GM19397 (cell line): ENCODE measurements around the gene TMEM141.
"Not testable (repeated sequence)": the region's sequence is repeated elsewhere in the genome, so short reads cannot be mapped to it uniquely, and the experiment has no call there.

Experiments
- ATAC-seq: cut with Tn5 transposase; IDR thresholded peaks from one replicate; pipeline ENCODE4 v1.9.1; 2021; ENCODE audit warnings: mild to moderate bottlenecking, moderate library complexity; ENCODE audit not compliant: unreplicated experiment

Gene TMEM141

GRCh38 chr9:136769710-136770191 lies 21.4 kb upstream of the TMEM141 start:
- no peak for ATAC-seq

GRCh38 chr9:136771907-136772415 lies 19.2 kb upstream of the TMEM141 start:
- ATAC-seq: no peak

GRCh38 chr9:136773386-136774044 lies 17.6 kb upstream of the TMEM141 start:
- no peak for ATAC-seq

GRCh38 chr9:136774416-136775045 lies 16.6 kb upstream of the TMEM141 start:
- ATAC-seq: no peak

- no peak for ATAC-seq
Observed at GRCh38 chr9:136775191-136775590, 16.0 kb upstream of the TMEM141 start.

- no peak for ATAC-seq
Observed at GRCh38 chr9:136776947-136777346, 14.2 kb upstream of the TMEM141 start.

GRCh38 chr9:136777359-136777758 lies 13.8 kb upstream of the TMEM141 start:
- no peak for ATAC-seq

GRCh38 chr9:136779808-136780207 lies 11.3 kb upstream of the TMEM141 start:
- ATAC-seq: no peak

- ATAC-seq: no peak
Observed at GRCh38 chr9:136782452-136782851, 8.7 kb upstream of the TMEM141 start.

GRCh38 chr9:136784249-136784996 lies 6.7 kb upstream of the TMEM141 start:
- ATAC-seq: no peak

- no peak for ATAC-seq
Observed at GRCh38 chr9:136784997-136785361, 6.2 kb upstream of the TMEM141 start.

GRCh38 chr9:136785565-136786355 lies 5.4 kb upstream of the TMEM141 start:
- ATAC-seq: not testable (repeated sequence)

GRCh38 chr9:136786451-136786850 lies 4.7 kb upstream of the TMEM141 start:
- no peak for ATAC-seq

GRCh38 chr9:136786983-136787382 lies 4.2 kb upstream of the TMEM141 start:
- not testable (repeated sequence) for ATAC-seq

- ATAC-seq: no peak
Observed at GRCh38 chr9:136787690-136788400, 3.3 kb upstream of the TMEM141 start.

- ATAC-seq: not testable (repeated sequence)
Observed at GRCh38 chr9:136788644-136789522, 2.3 kb upstream of the TMEM141 start.

- ATAC-seq: no peak
Observed at GRCh38 chr9:136789523-136789937, 1.6 kb upstream of the TMEM141 start.

GRCh38 chr9:136791516-136792276 lies 552 bp downstream of the TMEM141 start:
- ATAC-seq: no peak
